HG02970 (cell line): Measurements from ENCODE around the gene UTP3.
"Not testable (repeated sequence)": the region's sequence is repeated elsewhere in the genome, so short reads cannot be mapped to it uniquely, and the experiment has no call there.

Experiments used
- ATAC-seq: cut with Tn5 transposase; IDR thresholded peaks from one replicate; pipeline ENCODE4 v1.9.1; 2021; ENCODE audit warnings: mild to moderate bottlenecking, moderate library complexity, moderate number of reproducible peaks; ENCODE audit not compliant: unreplicated experiment, low FRiP score

Gene UTP3

GRCh38 chr4:70681704-70682103, 6.6 kb upstream of the UTP3 start:
- no peak for ATAC-seq

GRCh38 chr4:70682142-70682541, 6.2 kb upstream of the UTP3 start:
- ATAC-seq: not testable (repeated sequence)

GRCh38 chr4:70687392-70687791, 940 bp upstream of the UTP3 start:
- peak; percentile 3 for ATAC-seq

DNA sequence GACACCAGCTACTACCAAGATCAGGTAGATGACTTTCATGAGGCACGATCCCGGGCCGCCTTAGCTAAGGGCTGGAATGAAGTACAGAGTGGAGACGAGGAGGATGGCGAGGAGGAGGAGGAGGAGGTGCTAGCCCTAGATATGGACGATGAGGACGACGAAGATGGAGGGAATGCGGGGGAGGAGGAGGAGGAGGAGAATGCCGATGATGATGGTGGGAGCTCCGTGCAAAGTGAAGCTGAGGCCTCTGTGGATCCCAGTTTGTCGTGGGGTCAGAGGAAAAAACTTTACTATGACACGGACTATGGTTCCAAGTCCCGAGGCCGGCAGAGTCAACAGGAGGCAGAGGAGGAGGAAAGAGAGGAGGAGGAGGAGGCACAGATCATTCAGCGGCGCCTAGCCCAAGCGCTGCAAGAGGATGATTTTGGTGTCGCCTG, 481 bp downstream of the UTP3 start:
- ATAC-seq: no peak

DNA sequence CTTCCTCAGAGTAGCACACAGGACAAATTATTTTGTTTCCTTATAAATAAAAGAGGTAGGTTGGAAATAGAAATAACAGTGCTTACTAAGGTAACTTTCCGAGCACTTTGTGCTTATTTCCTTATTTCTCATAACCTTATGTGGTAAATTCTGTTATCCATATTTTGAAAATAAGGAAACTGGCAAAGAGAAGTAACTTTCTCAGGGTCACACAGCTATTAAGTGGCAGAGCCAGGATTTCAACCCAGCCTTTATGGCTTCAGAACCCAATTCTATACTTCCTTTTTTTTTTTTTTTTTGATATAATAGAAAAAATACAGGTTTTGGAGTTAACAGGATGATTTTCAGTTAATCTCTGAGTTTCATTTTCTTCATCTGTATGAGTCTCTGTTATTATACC, 3.3 kb downstream of the UTP3 start:
- ATAC-seq: no peak

- ATAC-seq: not testable (repeated sequence)
Observed at GRCh38 chr4:70694633-70695032, 6.3 kb downstream of the UTP3 start.

- ATAC-seq: not testable (repeated sequence)
Observed at GRCh38 chr4:70698435-70698834, 10.1 kb downstream of the UTP3 start.

DNA sequence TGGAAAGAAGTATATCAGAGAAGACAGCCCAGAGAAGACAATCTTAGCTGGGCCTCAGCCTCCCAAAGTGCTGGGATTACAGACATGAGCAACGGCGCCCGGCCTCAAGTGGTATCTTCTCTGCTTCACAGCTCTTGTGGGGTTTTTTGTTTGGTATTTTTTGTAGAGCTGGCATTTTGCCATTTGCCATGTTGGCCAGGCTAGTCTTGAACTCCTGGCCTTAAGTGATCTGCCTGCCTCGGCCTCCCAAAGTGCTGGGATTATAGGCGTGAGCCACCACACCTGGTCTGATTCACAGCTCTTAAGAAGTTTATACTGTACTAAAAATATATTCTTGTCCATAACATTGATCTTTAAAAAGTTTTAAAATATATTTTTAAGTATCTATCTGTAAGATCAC, 12.4 kb downstream of the UTP3 start:
- no peak for ATAC-seq

DNA sequence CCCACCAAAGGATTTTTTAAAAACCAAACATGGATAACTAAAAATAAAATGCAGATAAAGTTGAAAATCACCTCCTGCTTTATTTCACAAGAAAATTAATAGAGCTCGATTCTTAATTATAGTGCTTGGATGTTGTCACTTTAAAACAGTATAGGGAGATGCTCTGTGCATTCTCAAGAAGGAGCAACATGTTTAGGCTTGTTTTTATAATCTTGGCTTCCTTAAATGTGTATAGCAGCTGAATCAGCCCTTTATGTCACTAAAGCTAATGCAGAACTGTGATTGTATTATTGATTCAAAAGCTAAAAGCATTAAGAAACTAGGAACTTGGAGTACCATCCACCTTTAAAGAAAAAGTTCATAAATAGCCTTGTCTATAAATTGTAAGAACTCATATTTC, 12.9 kb downstream of the UTP3 start:
- ATAC-seq: no peak

- ATAC-seq: not testable (repeated sequence)
Observed at GRCh38 chr4:70702592-70702991, 14.3 kb downstream of the UTP3 start.

- no peak for ATAC-seq
Observed at GRCh38 chr4:70703619-70704214, 15.4 kb downstream of the UTP3 start.

DNA sequence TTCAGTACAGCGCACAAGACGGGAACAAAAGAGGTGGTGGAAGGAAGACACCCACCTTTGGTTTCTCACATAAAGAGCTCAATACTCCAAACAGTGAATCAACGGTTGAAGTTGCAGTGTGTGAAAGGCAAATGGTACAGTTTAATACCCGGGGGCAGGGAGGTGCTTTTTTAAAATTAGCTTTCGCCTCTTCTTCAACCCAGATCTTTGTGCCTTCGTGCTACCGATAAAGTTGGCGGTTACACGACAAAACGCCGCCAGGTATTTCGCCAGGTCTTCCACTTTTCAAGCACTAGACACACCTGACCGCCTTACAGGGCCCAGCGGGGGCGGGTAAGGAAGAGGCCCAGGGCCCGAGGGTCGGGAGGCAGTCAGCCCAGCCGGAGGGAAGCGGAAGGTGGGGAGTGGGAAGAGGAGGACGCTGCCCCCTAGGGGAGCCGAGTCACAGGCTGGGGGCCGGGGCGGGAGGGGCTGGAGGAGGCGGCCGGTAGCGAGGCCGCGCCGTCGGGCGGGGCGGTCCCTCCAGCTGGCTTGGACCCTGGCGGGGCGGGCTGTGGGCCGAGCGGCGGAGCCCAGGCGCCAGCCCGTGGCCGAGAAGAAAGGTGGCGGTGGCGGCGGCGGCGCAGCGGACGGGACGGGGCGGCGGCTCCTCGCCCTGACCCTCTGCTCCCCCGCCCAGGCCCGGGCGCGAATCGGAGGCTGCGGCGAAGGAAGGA, 16.0 kb downstream of the UTP3 start:
- peak; percentile 55 for ATAC-seq

GRCh38 chr4:70704931-70705182, 16.5 kb downstream of the UTP3 start:
- ATAC-seq: peak; percentile 38

DNA sequence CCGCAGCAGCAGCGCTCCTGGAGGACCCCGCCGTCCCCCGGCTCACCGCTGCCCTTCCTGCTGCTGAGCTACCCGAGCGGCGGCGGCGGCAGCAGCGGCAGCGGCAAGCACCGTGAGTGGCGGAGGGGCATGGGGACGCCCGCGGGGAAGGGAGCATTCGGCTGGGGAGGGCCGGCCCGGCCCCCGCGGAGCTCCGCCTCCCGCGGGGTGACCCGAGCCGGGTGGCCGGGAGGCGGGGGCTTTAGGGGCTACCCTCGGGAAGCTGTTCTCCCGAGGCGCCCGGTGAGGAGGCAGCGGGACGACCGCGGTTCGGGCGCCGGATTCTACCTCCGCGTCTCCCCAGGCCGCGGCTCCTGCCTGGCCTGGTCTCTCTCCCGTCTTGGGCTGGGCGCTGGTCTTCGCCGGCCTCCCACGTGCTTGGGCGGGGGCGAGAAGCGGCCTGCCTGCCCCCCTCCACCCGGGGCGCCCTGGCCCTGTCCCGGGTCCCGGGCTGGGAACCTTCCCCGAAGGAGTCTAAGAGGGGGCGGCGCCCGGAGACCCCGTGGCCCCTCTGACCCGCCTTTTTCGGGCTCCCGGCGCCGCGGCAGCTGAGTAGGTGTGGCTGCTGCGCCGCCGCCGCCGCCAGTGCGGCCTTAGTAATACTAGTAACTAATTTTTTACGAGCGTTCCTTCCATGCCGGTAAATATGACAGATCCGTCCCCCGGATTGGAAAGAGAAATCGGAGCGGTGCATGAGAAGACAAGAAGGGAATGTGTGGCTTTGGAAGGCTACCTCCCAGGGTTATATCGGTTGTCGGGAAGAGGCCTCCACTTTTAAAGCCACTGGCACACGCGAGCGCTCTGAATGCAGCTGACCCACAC, 17.1 kb downstream of the UTP3 start:
- peak; percentile 58 for ATAC-seq

- ATAC-seq: no peak
Observed at GRCh38 chr4:70706044-70706461, 17.7 kb downstream of the UTP3 start.

DNA sequence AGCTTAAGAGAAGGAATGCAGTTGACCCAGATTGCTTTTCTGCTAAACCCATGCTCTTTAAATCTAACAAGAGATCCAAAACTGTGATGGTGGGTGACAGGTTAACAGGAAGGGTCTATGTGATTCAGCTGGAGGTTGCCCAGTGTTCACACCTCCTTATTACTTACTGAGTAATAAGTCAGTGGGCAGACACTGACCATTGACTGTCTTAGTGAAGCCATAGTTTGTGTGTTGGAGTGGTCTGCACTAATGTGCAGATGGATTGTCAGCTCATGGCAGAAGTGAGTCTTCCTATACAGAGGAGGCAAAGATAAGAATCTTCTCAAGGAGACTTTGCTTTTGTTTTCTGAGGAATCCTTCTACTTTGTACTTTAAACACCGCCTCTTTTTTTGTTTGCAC, 18.2 kb downstream of the UTP3 start:
- ATAC-seq: no peak

- no peak for ATAC-seq
Observed at GRCh38 chr4:70709611-70710205, 21.4 kb downstream of the UTP3 start.

GRCh38 chr4:70711599-70711998, 23.3 kb downstream of the UTP3 start:
- ATAC-seq: no peak

DNA sequence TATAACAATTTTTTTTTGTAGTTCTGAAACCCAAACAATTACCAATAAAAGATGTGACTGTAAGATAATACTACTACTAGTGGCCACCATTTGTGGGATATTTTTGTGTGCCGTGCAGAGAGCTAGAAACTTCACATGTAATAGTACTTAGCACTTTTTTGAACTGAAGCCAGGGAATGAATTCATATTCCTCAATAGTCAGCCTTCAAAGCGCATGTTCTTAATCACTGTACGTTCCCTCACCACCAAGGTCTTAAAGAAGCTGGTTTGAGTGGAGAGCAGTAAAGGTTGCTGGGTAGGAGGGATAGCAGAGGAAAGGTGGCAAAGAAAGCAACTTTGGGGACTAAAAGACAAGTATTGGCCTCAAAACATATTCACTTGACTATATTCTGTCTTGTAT, 23.8 kb downstream of the UTP3 start:
- no peak for ATAC-seq

GRCh38 chr4:70712604-70713452, 24.5 kb downstream of the UTP3 start:
- ATAC-seq: no peak
